HepG2 (cell line): ENCODE results near the gene CAVIN2. TPM values are rescaled to one million over a fixed set of nuclear protein-coding genes. Genes with fewer than 3 reads are reported as not detected.

Source experiments
- AHR ChIP-seq: IDR thresholded peaks from 2 replicates; pipeline ENCODE4 v1.6.1; 2018; ENCODE audit warnings: missing genetic modification reagents, missing compliant biosample characterization
- ATF7-NPFF ChIP-seq: sonication (generic); formaldehyde crosslinking; IDR thresholded peaks from 2 replicates; pipeline ENCODE4 v1.8.1; 2023; ENCODE audit warnings: mild to moderate bottlenecking, low read depth, missing genetic modification reagents, moderate library complexity
- BRF2 ChIP-seq: sonication (generic); formaldehyde crosslinking; IDR thresholded peaks from 2 replicates; pipeline ENCODE4 v1.8.1; 2022; ENCODE audit warnings: mild to moderate bottlenecking, missing genetic modification reagents
- GABPA ChIP-seq, 2 experiments: IDR thresholded peaks; 2 replicates each; pipeline ENCODE4 v1.6.1; 2011 to 2016; ENCODE audit warnings: low read depth in 2 of 2, low read length in 1 of 2, missing biosample characterization in 1 of 2, missing genetic modification characterization in 1 of 2
- KAT8 ChIP-seq: IDR thresholded peaks from 2 replicates; pipeline ENCODE4 v1.6.1; 2016; ENCODE audit warnings: missing genetic modification reagents, missing compliant biosample characterization
- KDM4B ChIP-seq: sonication (generic); formaldehyde crosslinking; IDR thresholded peaks from 2 replicates; pipeline ENCODE4 v1.4.0; 2020; ENCODE audit warnings: missing genetic modification reagents
- KDM6A ChIP-seq: IDR thresholded peaks from 2 replicates; pipeline ENCODE4 v1.6.1; 2016; ENCODE audit warnings: low read depth
- MEIS2 ChIP-seq: sonication (generic); formaldehyde crosslinking; IDR thresholded peaks from 2 replicates; pipeline ENCODE4 v1.9.0; 2021; ENCODE audit warnings: mild to moderate bottlenecking, missing genetic modification reagents
- MYC ChIP-seq: sonication (generic); formaldehyde crosslinking; IDR thresholded peaks from 2 replicates; pipeline ENCODE4 v1.9.0; 2021; ENCODE audit warnings: missing genetic modification reagents, borderline replicate concordance
- NFE2 ChIP-seq: sonication (generic); formaldehyde crosslinking; IDR thresholded peaks from 2 replicates; pipeline ENCODE4 v1.4.0; 2020; ENCODE audit warnings: missing genetic modification reagents
- NFYC ChIP-seq: IDR thresholded peaks from 2 replicates; pipeline ENCODE4 v1.6.1; 2016; ENCODE audit warnings: missing genetic modification reagents, missing compliant biosample characterization
- PHF21A ChIP-seq: sonication (generic); formaldehyde crosslinking; IDR thresholded peaks from 2 replicates; pipeline ENCODE4 v1.5.0; 2020; ENCODE audit warnings: mild to moderate bottlenecking, missing genetic modification reagents
- SP140L ChIP-seq: sonication (generic); formaldehyde crosslinking; IDR thresholded peaks from 2 replicates; pipeline ENCODE4 v1.4.0; 2020; ENCODE audit warnings: missing genetic modification reagents, borderline replicate concordance
- STAG1 ChIP-seq: sonication (generic); formaldehyde crosslinking; IDR thresholded peaks from 2 replicates; pipeline ENCODE4 v1.4.0; 2020; ENCODE audit warnings: missing genetic modification reagents
- TBX3 ChIP-seq: fragments of 450-650 bp; IDR thresholded peaks from 2 replicates; pipeline ENCODE4 v1.6.1; 2017; ENCODE audit warnings: antibody characterized with exemption, mild to moderate bottlenecking, inconsistent platforms, borderline replicate concordance
- ZIK1 ChIP-seq: sonication (generic); formaldehyde crosslinking; IDR thresholded peaks from 2 replicates; pipeline ENCODE4 v1.5.0; 2020; ENCODE audit warnings: mild to moderate bottlenecking, low read depth, missing genetic modification reagents, borderline replicate concordance
- ZNF225 ChIP-seq: sonication (generic); formaldehyde crosslinking; IDR thresholded peaks from 2 replicates; pipeline ENCODE4 v1.4.0; 2020; ENCODE audit warnings: mild to moderate bottlenecking, missing genetic modification reagents
- ZNF230 ChIP-seq: sonication (generic); formaldehyde crosslinking; IDR thresholded peaks from 2 replicates; pipeline ENCODE4 v1.4.0; 2020; ENCODE audit warnings: mild to moderate bottlenecking, missing genetic modification reagents
- ZNF761 ChIP-seq: sonication (generic); formaldehyde crosslinking; conservative IDR thresholded peaks from 2 replicates; pipeline ENCODE4 v1.4.0; 2020; ENCODE audit warnings: mild to moderate bottlenecking, missing genetic modification reagents
- ZNF775 ChIP-seq: sonication (generic); formaldehyde crosslinking; IDR thresholded peaks from 2 replicates; pipeline ENCODE4 v1.4.0; 2020; ENCODE audit warnings: missing genetic modification reagents, mild to moderate bottlenecking, moderate library complexity, borderline replicate concordance
- polyA plus RNA-seq, 8 experiments: library from polyadenylated mRNA; depleted of rRNA in 3 of 8; stranded (reverse) in 7 of 8; unstranded in 1 of 8; fragments of >200 nt; fragmentation: Illumina TruSeq in 4 of 8; extraction: Trizol in 4 of 8; gene quantifications; 2 replicates each; pipeline versions ENCODE4 v1.2.1 to v1.2.3, GENCODE V29; 2011 to 2016; ENCODE audit warnings: low read depth in 4 of 8, missing spikeins in 1 of 8, mixed read lengths in 1 of 8; ENCODE audit not compliant: insufficient read depth in 1 of 8
- total RNA-seq, 5 experiments: library from RNA; depleted of rRNA; stranded (reverse); fragments of >200 nt; fragmentation: Illumina TruSeq; extraction: Trizol; gene quantifications; 2 replicates each; pipeline ENCODE4 v1.2.3, GENCODE V29; 2016; ENCODE audit warnings: low read depth in 1 of 5
- TF ChIP-seq, protein P1 (sequence below): fragments of 450-650 bp; IDR thresholded peaks from 2 replicates; pipeline ENCODE4 v1.6.1; 2017
- TF ChIP-seq, protein P2 (sequence below): sonication (generic); formaldehyde crosslinking; IDR thresholded peaks from 2 replicates; pipeline ENCODE4 v1.8.0; 2022; ENCODE audit warnings: missing genetic modification reagents, mild to moderate bottlenecking, inconsistent platforms, borderline replicate concordance
- TF ChIP-seq, protein P3 (sequence below): sonication (generic); formaldehyde crosslinking; IDR thresholded peaks from 2 replicates; pipeline ENCODE4 v1.8.1; 2023; ENCODE audit warnings: missing genetic modification reagents, mild to moderate bottlenecking, borderline replicate concordance
- TF ChIP-seq, protein P4 (sequence below): sonication (generic); formaldehyde crosslinking; IDR thresholded peaks from 2 replicates; pipeline ENCODE4 v1.5.0; 2020; ENCODE audit warnings: mild to moderate bottlenecking, missing genetic modification reagents

Gene CAVIN2
- total and polyA plus RNA-seq, 2 of the 13 experiments (the other 11 are each of a cell fraction or from before 2014, with no cell fraction given): 7.6 to 38.8 TPM

- TF ChIP-seq NFE2 (no peak), AHR (CRISPR knock-in tag) (no peak), ZNF225 (CRISPR knock-in tag) (no peak), ATF7-NPFF (no peak), PHF21A (CRISPR knock-in tag) (no peak), SP140L (no peak), KDM6A (CRISPR knock-in tag) (peak; percentile 43; the same call in 1 of the 2 replicates), BRF2 (no peak), MEIS2 (CRISPR knock-in tag) (no peak), KAT8 (CRISPR knock-in tag) (0 out of 2 replicates have a peak, but pooled peaks have one; percentile 19), ZIK1 (CRISPR knock-in tag) (no peak), NFYC (CRISPR knock-in tag) (no peak), STAG1 (0 out of 2 replicates have a peak, but pooled peaks have one; percentile 17), MYC (CRISPR knock-in tag) (no peak), GABPA (IDR thresholded peaks at IDR 0.05; ENCODE audit: low read depth, low read length) (no peak), GABPA (CRISPR knock-in tag; IDR thresholded peaks at IDR 0.05; ENCODE audit: low read depth) (no peak), ZNF230 (CRISPR knock-in tag) (no peak), KDM4B (CRISPR knock-in tag) (no peak), ZNF761 (no peak), ZNF775 (no peak), TBX3 (no peak)
- TF ChIP-seq, protein P1, sequence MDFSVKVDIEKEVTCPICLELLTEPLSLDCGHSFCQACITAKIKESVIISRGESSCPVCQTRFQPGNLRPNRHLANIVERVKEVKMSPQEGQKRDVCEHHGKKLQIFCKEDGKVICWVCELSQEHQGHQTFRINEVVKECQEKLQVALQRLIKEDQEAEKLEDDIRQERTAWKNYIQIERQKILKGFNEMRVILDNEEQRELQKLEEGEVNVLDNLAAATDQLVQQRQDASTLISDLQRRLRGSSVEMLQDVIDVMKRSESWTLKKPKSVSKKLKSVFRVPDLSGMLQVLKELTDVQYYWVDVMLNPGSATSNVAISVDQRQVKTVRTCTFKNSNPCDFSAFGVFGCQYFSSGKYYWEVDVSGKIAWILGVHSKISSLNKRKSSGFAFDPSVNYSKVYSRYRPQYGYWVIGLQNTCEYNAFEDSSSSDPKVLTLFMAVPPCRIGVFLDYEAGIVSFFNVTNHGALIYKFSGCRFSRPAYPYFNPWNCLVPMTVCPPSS: no peak
- TF ChIP-seq, protein P2, sequence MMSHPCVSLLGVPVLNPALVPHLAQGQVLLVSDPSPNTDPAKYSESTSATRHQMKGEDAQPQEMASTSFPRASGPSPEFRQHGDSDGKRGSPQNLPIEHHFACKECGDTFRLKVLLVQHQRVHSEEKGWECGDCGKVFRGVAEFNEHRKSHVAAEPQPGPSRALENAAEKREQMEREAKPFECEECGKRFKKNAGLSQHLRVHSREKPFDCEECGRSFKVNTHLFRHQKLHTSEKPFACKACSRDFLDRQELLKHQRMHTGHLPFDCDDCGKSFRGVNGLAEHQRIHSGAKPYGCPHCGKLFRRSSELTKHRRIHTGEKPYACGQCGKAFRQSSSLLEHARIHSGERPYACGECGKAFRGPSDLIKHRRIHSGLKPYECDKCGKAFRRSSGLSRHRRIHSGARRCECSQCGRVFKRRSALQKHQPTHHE: no peak
- TF ChIP-seq, protein P3, sequence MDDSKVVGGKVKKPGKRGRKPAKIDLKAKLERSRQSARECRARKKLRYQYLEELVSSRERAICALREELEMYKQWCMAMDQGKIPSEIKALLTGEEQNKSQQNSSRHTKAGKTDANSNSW: no peak
- TF ChIP-seq, protein P4, sequence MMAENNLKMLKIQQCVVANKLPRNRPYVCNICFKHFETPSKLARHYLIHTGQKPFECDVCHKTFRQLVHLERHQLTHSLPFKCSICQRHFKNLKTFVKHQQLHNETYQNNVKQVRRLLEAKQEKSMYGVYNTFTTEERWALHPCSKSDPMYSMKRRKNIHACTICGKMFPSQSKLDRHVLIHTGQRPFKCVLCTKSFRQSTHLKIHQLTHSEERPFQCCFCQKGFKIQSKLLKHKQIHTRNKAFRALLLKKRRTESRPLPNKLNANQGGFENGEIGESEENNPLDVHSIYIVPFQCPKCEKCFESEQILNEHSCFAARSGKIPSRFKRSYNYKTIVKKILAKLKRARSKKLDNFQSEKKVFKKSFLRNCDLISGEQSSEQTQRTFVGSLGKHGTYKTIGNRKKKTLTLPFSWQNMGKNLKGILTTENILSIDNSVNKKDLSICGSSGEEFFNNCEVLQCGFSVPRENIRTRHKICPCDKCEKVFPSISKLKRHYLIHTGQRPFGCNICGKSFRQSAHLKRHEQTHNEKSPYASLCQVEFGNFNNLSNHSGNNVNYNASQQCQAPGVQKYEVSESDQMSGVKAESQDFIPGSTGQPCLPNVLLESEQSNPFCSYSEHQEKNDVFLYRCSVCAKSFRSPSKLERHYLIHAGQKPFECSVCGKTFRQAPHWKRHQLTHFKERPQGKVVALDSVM (CRISPR knock-in tag): no peak
Measured at GRCh38 chr2:191860760-191861466, 14.0 kb upstream of the CAVIN2 start (continued).
